ENCODE results near the gene ERICH2.

Gene ERICH2

DNA sequence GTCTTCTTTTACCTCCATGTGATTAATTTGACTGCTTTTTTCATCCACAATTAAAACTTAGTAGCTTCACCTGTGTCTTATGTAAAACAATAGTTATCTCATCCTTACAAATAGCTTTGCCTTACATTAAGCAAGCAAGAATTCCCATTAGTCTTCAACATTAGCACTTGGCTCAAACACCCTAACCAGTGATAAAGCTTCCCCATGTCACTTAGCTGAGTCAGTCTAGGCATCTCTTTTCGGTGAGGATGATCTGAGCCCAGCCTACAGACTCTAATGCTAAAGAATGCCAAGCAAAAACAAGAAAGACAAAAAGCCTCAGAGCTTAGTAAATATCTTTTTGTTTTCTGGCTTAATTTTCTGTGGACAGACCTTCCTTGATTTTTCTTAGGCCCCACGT lies 72.6 kb downstream of the ERICH2 start:
- DNase-seq (ENCODE audit: low read depth in 3 of 3): no peak

DNA sequence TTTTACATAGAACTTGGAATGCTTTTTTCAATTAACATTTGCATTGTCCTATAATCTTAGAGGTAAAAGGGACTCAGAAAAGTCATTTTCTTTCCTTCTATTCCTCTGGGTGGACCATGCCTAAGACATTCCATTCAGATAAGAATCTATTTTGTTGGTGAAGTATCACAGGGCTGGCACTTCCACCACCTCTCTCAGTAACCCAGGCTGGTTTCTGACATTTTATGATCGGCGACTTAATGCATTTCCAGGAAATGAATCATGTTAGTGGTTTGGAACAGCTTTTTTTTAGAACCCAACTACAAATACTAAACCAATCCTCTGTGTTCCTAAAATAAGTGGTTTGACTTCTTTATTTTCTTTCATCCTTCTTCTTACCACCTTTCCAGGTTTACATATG lies 73.5 kb downstream of the ERICH2 start:
- DNase-seq (ENCODE audit: low read depth in 3 of 3): no peak

DNA sequence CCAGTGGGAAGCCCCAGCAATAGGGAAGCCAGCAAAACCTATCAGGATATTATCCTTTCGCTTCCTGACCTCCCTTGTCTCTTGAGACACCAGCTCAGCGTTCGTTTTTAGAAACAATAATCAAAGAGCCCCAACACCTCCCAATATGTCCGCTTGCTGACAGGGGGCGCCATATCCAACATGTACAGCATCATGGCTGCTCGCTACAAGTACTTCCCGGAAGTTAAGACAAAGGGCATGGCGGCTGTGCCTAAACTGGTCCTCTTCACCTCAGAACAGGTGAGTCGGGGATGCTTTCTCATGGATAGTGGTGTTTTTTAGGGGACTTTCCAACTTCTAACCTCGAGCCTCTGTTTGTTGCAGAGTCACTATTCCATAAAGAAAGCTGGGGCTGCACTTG lies 75.2 kb downstream of the ERICH2 start:
- no peak for DNase-seq (ENCODE audit: low read depth in 3 of 3)

DNA sequence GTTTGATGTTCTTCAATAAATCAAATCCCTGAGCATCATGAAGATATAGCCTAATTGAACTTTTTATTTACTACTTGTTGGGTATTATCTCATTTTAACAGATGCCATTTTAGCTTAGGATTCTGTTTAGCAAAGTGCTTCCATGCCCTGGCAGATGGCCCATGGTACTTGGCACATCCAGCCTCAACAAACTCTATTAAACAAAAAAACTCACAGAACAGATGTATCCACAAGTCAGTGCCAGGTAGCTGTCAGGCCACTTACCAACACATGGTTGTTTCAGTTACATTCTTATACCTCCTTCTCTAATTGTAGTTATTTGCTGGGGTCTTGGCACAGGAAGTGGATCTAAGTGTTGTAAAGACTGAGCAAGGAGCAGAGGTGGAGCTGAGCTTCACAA lies 76.1 kb downstream of the ERICH2 start:
- no peak for DNase-seq (ENCODE audit: low read depth in 3 of 3)

DNA sequence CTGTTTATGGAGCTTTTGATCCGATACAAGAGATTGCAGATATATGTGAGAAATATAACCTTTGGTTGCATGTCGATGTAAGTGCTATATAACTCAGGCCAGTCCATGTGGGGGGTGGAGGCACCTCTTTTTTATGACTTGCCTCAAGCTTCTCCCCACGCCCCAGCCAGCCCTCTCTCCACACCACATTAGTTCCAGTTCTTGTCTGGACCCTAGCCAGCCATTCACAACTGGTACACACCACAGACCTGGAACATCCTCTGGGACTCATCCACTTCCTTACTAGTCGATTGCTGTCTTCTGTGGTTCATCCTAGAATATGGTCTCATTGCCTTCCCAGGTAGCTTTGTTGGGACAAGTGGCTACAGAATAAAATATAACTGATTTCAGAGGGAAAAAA lies 77.5 kb downstream of the ERICH2 start:
- DNase-seq (ENCODE audit: low read depth in 3 of 3): no peak

Measured in stimulated activated CD4-positive, alpha-beta T cell treated with anti-CD3 and anti-CD28 coated beads, TNF-alpha, amount 100 ng/mL, for 4 hours (primary cell).